Measurements from ENCODE around the gene RAF1. TPM values are rescaled to one million over a fixed set of nuclear protein-coding genes. Genes with fewer than 3 reads are reported as not detected.

The RAF1 gene
- total RNA-seq, 1 experiment from 2014 or later: 101 TPM

DNA sequence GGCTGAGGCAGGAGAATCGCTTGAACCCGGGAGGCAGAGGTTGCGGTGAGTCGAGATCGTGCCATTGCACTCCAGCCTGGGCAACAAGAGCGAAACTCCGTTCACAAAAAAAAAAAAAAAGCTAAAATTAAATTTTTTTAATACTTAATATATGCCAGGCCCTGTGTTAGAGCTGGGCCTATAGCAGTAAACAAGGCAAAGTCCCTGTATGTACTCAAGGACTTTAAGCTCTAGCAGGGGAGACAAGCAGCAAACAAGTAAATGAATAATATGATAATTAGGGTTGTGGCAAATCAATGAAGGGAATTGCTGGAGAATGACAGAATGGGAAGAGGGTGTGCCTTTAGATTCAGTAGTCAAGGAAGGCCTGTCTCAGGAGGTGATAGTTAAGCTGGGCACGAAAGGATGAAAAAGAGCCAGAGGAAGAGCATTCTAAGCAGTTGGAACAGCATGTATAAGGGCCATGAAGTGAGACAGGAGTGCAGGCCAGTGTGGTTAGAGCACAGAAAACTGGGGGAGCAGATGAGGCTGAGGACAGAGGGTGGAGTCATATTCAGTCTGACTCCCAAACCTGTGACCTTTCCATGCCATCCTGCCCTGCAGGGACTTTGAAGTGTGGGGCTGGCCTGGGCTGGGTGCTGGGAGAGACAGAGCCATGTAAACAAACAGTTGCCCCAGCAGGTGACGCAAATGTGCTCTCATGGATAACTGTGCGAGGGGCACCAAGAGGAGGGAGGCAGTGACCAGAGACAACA lies 6.6 kb upstream of the RAF1 start:
- POLR2A ChIA-PET: no interaction called here
- H3K27me3 Mint-ChIP-seq (ENCODE audit: low read depth): peaks cover 13% of the 10 kb centered on the region
- no peak for DNase-seq (ENCODE audit: low spot score)
- H3K4me1 Mint-ChIP-seq: peaks cover 39% of the 10 kb centered on the region
- TF ChIP-seq, protein P1, sequence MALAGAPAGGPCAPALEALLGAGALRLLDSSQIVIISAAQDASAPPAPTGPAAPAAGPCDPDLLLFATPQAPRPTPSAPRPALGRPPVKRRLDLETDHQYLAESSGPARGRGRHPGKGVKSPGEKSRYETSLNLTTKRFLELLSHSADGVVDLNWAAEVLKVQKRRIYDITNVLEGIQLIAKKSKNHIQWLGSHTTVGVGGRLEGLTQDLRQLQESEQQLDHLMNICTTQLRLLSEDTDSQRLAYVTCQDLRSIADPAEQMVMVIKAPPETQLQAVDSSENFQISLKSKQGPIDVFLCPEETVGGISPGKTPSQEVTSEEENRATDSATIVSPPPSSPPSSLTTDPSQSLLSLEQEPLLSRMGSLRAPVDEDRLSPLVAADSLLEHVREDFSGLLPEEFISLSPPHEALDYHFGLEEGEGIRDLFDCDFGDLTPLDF (CRISPR knock-in tag; IDR thresholded peaks at IDR 0.05): no peak
- TF ChIP-seq, protein P2, sequence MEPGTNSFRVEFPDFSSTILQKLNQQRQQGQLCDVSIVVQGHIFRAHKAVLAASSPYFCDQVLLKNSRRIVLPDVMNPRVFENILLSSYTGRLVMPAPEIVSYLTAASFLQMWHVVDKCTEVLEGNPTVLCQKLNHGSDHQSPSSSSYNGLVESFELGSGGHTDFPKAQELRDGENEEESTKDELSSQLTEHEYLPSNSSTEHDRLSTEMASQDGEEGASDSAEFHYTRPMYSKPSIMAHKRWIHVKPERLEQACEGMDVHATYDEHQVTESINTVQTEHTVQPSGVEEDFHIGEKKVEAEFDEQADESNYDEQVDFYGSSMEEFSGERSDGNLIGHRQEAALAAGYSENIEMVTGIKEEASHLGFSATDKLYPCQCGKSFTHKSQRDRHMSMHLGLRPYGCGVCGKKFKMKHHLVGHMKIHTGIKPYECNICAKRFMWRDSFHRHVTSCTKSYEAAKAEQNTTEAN (CRISPR knock-in tag; IDR thresholded peaks at IDR 0.05): no peak
- TF ChIP-seq, protein P3, sequence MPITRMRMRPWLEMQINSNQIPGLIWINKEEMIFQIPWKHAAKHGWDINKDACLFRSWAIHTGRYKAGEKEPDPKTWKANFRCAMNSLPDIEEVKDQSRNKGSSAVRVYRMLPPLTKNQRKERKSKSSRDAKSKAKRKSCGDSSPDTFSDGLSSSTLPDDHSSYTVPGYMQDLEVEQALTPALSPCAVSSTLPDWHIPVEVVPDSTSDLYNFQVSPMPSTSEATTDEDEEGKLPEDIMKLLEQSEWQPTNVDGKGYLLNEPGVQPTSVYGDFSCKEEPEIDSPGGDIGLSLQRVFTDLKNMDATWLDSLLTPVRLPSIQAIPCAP (CRISPR knock-in tag; IDR thresholded peaks at IDR 0.05): no peak
- peak; percentile 82 for TF ChIP-seq GABPB1 (CRISPR knock-in tag; IDR thresholded peaks at IDR 0.05)
- CTCF ChIA-PET: interaction anchor here (0.8 kb wide), 1 partner anchor 25 kb away, joined by 3 read pairs; no protein-coding TSS in a partner anchor
- H3K4me3 Mint-ChIP-seq: no peak overlapping the region
- H3K36me3 Mint-ChIP-seq: peaks cover 14% of the 10 kb centered on the region
- H3K27ac Mint-ChIP-seq: no peak overlapping the region
- peaks cover 14% of the 10 kb centered on the region for H3K9me3 Mint-ChIP-seq
- peak; percentile 33 for ATAC-seq

DNA sequence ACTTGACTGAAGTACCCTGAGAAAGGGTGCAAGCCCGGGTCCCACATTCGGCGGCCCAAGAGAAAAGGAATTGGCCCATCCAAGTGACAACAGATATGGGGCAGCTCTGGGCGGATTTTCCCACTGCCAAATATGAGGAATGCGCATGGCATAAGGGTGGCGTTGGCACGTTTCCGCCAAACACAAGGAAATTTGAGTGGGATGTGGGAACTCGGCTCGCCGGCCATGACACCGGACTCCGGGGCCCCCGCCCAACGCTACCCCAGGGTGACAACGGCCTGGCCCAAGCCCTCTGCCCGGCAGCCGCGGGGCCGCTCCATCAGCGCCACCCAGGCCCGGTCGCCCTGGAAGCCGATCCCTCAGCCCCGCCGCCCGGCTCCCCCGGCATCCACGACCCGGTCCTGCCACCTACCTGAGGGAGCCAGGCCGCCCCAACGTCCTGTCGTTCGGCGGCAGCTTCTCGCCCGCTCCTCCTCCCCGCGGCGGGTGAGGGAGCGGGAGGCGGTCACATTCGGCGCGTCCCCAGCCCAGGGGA lies 449 bp downstream of the RAF1 start:
- TF ChIP-seq NR3C1 (CRISPR knock-in tag; conservative IDR thresholded peaks at IDR 0.05; ENCODE audit: low read depth) (no peak), FOXK1 (CRISPR knock-in tag; IDR thresholded peaks at IDR 0.05) (no peak), SMAD3 (CRISPR knock-in tag; IDR thresholded peaks at IDR 0.05; ENCODE audit: borderline replicate concordance) (0 out of 2 replicates have a peak, but pooled peaks have one; percentile 8), RELA (CRISPR knock-in tag; IDR thresholded peaks at IDR 0.05; ENCODE audit: borderline replicate concordance) (peak; percentile 25; the same call in 1 of the 2 replicates)
- TF ChIP-seq, protein P4, sequence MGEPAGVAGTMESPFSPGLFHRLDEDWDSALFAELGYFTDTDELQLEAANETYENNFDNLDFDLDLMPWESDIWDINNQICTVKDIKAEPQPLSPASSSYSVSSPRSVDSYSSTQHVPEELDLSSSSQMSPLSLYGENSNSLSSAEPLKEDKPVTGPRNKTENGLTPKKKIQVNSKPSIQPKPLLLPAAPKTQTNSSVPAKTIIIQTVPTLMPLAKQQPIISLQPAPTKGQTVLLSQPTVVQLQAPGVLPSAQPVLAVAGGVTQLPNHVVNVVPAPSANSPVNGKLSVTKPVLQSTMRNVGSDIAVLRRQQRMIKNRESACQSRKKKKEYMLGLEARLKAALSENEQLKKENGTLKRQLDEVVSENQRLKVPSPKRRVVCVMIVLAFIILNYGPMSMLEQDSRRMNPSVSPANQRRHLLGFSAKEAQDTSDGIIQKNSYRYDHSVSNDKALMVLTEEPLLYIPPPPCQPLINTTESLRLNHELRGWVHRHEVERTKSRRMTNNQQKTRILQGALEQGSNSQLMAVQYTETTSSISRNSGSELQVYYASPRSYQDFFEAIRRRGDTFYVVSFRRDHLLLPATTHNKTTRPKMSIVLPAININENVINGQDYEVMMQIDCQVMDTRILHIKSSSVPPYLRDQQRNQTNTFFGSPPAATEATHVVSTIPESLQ (CRISPR knock-in tag; IDR thresholded peaks at IDR 0.05): peak; percentile 28; the same call in 1 of the 2 replicates
- H3K4me1 Mint-ChIP-seq: peaks cover 26% of the 10 kb centered on the region
- ATAC-seq (peak; percentile 38), DNase-seq (ENCODE audit: low spot score) (no peak)
- no peaks in the 10 kb centered on the region for H3K36me3 Mint-ChIP-seq
- H3K9me3 Mint-ChIP-seq: no peaks in the 10 kb centered on the region
- CTCF ChIA-PET: interaction anchor here (1.2 kb wide), 1 partner anchor 146 kb away, joined by 3 read pairs; no protein-coding TSS in a partner anchor
- H3K27ac Mint-ChIP-seq: peak overlapping the region; percentile 83; the same call in 1 of the 2 replicates
- H3K4me3 Mint-ChIP-seq: peak overlapping the region; percentile 92
- POLR2A ChIA-PET: interaction anchor here (0.6 to 2.0 kb wide), 6 partner anchors 10 to 107 kb away, joined by 3 to 5 read pairs (median 4); no protein-coding TSS in a partner anchor
- no peaks in the 10 kb centered on the region for H3K27me3 Mint-ChIP-seq (ENCODE audit: low read depth)

DNA sequence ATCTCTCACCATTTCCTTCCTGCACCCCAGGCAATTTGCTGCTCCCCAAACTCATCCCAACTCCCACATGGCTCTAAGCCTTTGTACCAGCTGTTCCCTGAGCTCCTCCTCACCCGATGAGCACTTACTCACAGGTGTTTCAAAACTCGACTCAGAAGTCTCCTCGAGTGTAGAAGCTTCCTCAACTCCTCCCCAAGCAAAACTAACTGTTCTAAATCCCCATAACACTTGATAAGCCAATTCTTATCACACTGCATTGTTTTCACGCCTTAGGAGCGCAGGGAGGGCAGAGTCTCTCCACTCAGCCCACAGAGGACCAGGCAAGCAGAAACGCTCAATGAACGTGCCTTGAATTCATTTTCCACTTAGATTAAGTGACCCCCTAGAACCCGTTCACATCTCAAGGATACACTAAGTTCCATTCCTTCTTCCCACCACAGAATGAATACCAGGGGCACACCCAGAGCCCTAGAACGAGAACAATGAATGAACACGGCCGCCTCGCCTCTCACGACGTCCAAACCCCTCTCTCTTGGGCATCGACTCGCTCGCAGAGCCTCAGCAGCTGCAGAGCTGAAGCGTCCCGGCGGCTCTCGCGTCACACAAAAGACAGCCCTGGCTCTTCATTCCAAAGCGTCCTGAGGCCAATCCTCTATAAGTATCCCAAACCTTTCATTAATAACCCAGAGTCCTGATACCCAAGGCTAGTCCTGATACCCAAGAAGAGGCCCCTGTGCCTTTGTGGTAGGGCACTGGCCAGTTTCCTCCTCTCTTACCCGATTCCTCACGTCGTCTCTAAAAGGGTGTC lies 1.1 kb downstream of the RAF1 start:
- Mint-ChIP-seq H3K9me3 (no peaks in the 10 kb centered on the region), H3K4me1 (peaks cover 29% of the 10 kb centered on the region), H3K4me3 (peak overlapping the region; percentile 92), H3K27ac (peak overlapping the region; percentile 83), H3K27me3 (ENCODE audit: low read depth) (no peaks in the 10 kb centered on the region), H3K36me3 (no peaks in the 10 kb centered on the region)
- ChIA-PET POLR2A (interaction anchor here (0.6 to 2.0 kb wide), 3 partner anchors 11 to 84 kb away, joined by 3 to 4 read pairs (median 4); no protein-coding TSS in a partner anchor), CTCF (interaction anchor here (0.7 to 1.2 kb wide), 2 partner anchors 28 to 147 kb away, joined by 3 to 4 read pairs; no protein-coding TSS in a partner anchor)
- DNase-seq (ENCODE audit: low spot score): peak; percentile 26
- peak; percentile 9 for ATAC-seq
- TF ChIP-seq, protein P5, sequence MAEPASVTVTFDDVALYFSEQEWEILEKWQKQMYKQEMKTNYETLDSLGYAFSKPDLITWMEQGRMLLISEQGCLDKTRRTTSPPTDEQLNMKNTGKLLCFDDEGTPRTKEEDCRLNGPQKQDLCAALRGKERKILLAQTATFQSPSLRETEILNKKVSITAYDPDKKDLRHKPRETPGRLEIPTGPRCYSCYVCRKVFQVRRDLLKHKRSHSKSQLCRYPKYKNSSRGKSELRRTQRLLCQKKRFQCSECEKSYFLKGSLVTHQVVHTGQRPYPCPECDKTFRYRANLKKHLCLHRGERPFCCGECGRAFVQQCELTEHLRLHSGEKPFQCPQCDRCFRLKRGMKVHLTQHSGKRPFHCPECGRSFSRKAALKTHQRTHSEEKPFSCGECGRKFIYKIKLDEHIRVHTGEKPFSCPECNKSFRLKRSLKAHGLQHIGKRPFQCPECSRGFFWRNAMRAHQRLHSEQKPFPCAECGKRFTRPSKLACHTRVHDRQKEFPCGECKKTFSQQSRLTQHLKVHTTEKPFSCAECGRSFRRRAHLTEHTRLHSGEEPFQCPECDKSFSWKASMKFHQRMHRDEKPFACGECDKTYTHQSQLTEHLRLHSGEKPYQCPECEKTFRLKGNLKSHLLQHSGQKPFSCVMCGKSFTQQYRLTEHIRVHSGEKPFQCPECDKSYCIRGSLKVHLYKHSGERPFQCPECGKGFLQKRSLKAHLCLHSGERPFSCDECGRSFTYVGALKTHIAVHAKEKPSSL (CRISPR knock-in tag; conservative IDR thresholded peaks at IDR 0.05): no peak
- TF ChIP-seq NR1H2 (CRISPR knock-in tag; IDR thresholded peaks at IDR 0.05): no peak
